Dermis microvascular lymphatic vessel endothelial cell (primary cell): ENCODE results near the gene COL4A6. TPM values are rescaled to one million over a fixed set of nuclear protein-coding genes. Genes with fewer than 3 reads are reported as not detected.

Source experiments
- total RNA-seq: library from RNA; depleted of rRNA; stranded (reverse); fragments of >200 nt; gene quantifications from 2 replicates; pipeline ENCODE4 v1.2.1, GENCODE V29; 2014

The COL4A6 gene
- total RNA-seq, 1 donor from 2014 or later, result 2.2 TPM

Other genes with a start within 250 kb of the COL4A6 start
- gene COL4A5, start 1.4 kb upstream of the COL4A6 start, total RNA-seq, result 30.7 and 34.9 TPM in 2 replicates